ENCODE measurements around the gene TUBG1. TPM values are rescaled to one million over a fixed set of nuclear protein-coding genes. Genes with fewer than 3 reads are reported as not detected.
"Not testable (repeated sequence)": the region's sequence is repeated elsewhere in the genome, so short reads cannot be mapped to it uniquely, and the experiment has no call there.

The TUBG1 gene
- total RNA-seq, 1 experiment from 2014 or later, result 69.8 TPM

- peaks cover 44% of the 10 kb centered on the region for H3K36me3 ChIP-seq
- not testable (repeated sequence) for H3K9me3 ChIP-seq, H3K27me3 ChIP-seq
- peak overlapping the region; percentile 91 for H3K4me3 ChIP-seq
- peak; percentile 44 for DNase-seq
Measured at GRCh38 chr17:42609814-42610801, 625 bp downstream of the TUBG1 start.

GRCh38 chr17:42612013-42612412 is 2.5 kb downstream of the TUBG1 start:
- DNase-seq, result no peak
- Histone ChIP-seq H3K9me3 (no peaks in the 10 kb centered on the region), H3K36me3 (peaks cover 54% of the 10 kb centered on the region), H3K27me3 (no peaks in the 10 kb centered on the region), H3K4me3 (no peak overlapping the region)

- DNase-seq, result no peak
- H3K27me3 ChIP-seq, result no peaks in the 10 kb centered on the region
- no peak overlapping the region for H3K4me3 ChIP-seq
- H3K9me3 ChIP-seq, result no peaks in the 10 kb centered on the region
- peaks cover 54% of the 10 kb centered on the region for H3K36me3 ChIP-seq
Measured at GRCh38 chr17:42613699-42614295, 4.3 kb downstream of the TUBG1 start.

- Histone ChIP-seq H3K9me3 (no peaks in the 10 kb centered on the region), H3K4me3 (no peak overlapping the region), H3K36me3 (peaks cover 27% of the 10 kb centered on the region), H3K27me3 (no peaks in the 10 kb centered on the region)
- no peak for DNase-seq
Measured at GRCh38 chr17:42617956-42618431, 8.5 kb downstream of the TUBG1 start.

GRCh38 chr17:42618442-42619150 is 9.1 kb downstream of the TUBG1 start:
- DNase-seq, result peak; percentile 14
- H3K4me3 ChIP-seq, result no peak overlapping the region
- no peaks in the 10 kb centered on the region for H3K9me3 ChIP-seq
- peaks cover 22% of the 10 kb centered on the region for H3K36me3 ChIP-seq
- no peaks in the 10 kb centered on the region for H3K27me3 ChIP-seq

GRCh38 chr17:42621987-42622386 is 12.5 kb downstream of the TUBG1 start:
- not testable (repeated sequence) for H3K4me3 ChIP-seq, DNase-seq, H3K36me3 ChIP-seq, H3K27me3 ChIP-seq, H3K9me3 ChIP-seq

GRCh38 chr17:42623271-42623670 is 13.8 kb downstream of the TUBG1 start:
- Histone ChIP-seq H3K36me3 (no peaks in the 10 kb centered on the region), H3K4me3 (no peak overlapping the region), H3K9me3 (no peaks in the 10 kb centered on the region), H3K27me3 (no peaks in the 10 kb centered on the region)
- DNase-seq, result no peak

- peak; percentile 51 for DNase-seq
- no peaks in the 10 kb centered on the region for H3K36me3 ChIP-seq
- no peak overlapping the region for H3K4me3 ChIP-seq
- H3K9me3 ChIP-seq, result no peaks in the 10 kb centered on the region
- H3K27me3 ChIP-seq, result no peaks in the 10 kb centered on the region
Measured at GRCh38 chr17:42623732-42624596, 14.5 kb downstream of the TUBG1 start.

GRCh38 chr17:42627032-42627764 is 17.7 kb downstream of the TUBG1 start:
- DNase-seq, H3K27me3 ChIP-seq, H3K36me3 ChIP-seq, H3K9me3 ChIP-seq, H3K4me3 ChIP-seq: not testable (repeated sequence)

GRCh38 chr17:42629411-42630009 is 20.0 kb downstream of the TUBG1 start:
- no peak for DNase-seq
- no peak overlapping the region for H3K4me3 ChIP-seq
- no peaks in the 10 kb centered on the region for H3K27me3 ChIP-seq
- no peaks in the 10 kb centered on the region for H3K9me3 ChIP-seq
- H3K36me3 ChIP-seq, result no peaks in the 10 kb centered on the region

- H3K36me3 ChIP-seq, result no peaks in the 10 kb centered on the region
- no peak overlapping the region for H3K4me3 ChIP-seq
- no peaks in the 10 kb centered on the region for H3K27me3 ChIP-seq
- H3K9me3 ChIP-seq, result no peaks in the 10 kb centered on the region
- DNase-seq, result no peak
Measured at GRCh38 chr17:42632949-42633444, 23.5 kb downstream of the TUBG1 start.

- no peak for DNase-seq
- Histone ChIP-seq H3K9me3 (no peaks in the 10 kb centered on the region), H3K36me3 (no peaks in the 10 kb centered on the region), H3K27me3 (no peaks in the 10 kb centered on the region), H3K4me3 (no peak overlapping the region)
Measured at GRCh38 chr17:42639525-42640113, 30.1 kb downstream of the TUBG1 start.

GRCh38 chr17:42640121-42640520 is 30.6 kb downstream of the TUBG1 start:
- DNase-seq, result no peak
- Histone ChIP-seq H3K9me3 (no peaks in the 10 kb centered on the region), H3K4me3 (no peak overlapping the region), H3K27me3 (no peaks in the 10 kb centered on the region), H3K36me3 (no peaks in the 10 kb centered on the region)

GRCh38 chr17:42642336-42642735 is 32.9 kb downstream of the TUBG1 start:
- H3K36me3 ChIP-seq, result no peaks in the 10 kb centered on the region
- no peaks in the 10 kb centered on the region for H3K9me3 ChIP-seq
- no peaks in the 10 kb centered on the region for H3K27me3 ChIP-seq
- no peak for DNase-seq
- H3K4me3 ChIP-seq, result no peak overlapping the region

GRCh38 chr17:42647778-42648177 is 38.3 kb downstream of the TUBG1 start:
- Histone ChIP-seq H3K27me3 (no peaks in the 10 kb centered on the region), H3K4me3 (no peak overlapping the region), H3K36me3 (no peaks in the 10 kb centered on the region), H3K9me3 (no peaks in the 10 kb centered on the region)
- DNase-seq, result no peak
